Measurements from ENCODE around the gene RTRAF. TPM values are rescaled to one million over a fixed set of nuclear protein-coding genes. Genes with fewer than 3 reads are reported as not detected.

Gene RTRAF
- 84.5 and 118 TPM in 2 replicates for total RNA-seq

DNA sequence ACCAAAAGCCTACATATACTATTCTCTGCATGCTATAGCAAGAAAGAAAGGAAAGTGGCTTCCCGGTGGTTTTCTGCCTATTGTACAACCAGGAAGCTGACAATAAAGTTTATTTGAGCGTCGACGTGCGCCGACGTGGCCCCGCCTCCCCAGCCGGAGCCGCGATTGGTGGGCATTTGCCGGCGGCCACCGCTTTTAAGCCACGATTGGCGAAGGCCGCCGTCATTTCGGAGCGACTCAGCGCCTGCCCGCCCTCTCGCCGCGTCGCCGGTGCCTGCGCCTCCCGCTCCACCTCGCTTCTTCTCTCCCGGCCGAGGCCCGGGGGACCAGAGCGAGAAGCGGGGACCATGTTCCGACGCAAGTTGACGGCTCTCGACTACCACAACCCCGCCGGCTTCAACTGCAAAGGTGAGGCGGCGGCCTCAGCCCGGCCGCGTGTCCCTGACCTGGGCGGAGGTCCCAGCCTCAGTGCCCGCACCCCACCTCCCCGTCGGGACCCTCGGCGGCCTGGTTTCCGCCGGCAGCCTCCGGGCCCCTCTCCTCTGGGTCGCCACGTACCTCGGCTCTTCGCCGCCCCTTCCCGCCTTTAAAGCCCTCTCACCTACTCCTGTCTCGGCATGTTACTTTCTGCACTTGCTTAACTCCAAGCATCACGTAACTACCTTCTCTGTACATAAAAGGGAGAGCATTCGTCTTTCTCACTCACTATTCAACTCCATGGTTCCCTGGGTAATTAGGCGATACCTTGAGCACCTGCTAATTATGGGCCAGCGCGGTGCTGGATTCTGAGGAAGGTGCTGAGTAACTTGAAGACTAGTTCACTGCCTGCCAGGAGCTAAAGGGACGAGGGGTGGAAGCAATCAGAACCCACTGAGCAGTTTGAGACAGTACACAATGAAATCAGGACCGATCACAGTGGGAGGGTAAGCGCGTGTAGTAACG, at the start of gene RTRAF:
Gene RTRAF (plus strand): TSS at position 254 of the 942 bp plus-strand sequence. CDS start 94 bp downstream, at position 348.

Other genes with a start within 250 kb of the RTRAF start
- 10.8 and 16.8 TPM in 2 replicates for gene GNG2, start 128.9 kb upstream of the RTRAF start, total RNA-seq
- gene NID2, start 79.5 kb downstream of the RTRAF start, total RNA-seq, result 333 and 336 TPM in 2 replicates

Measured in smooth muscle cell of bladder (primary cell).